PC-3 (cell line): ENCODE results near the gene MYO9A. TPM values are rescaled to one million over a fixed set of nuclear protein-coding genes. Genes with fewer than 3 reads are reported as not detected.

ENCODE experiments used
- ATAC-seq: fragments of 200-7000 bp; cut with Tn5 transposase; 2 replicates; pipeline ENCODE4 v1.9.1; 2020; ENCODE audit warnings: mild to moderate bottlenecking, moderate library complexity
- BruUV-seq: library from RNA; stranded (reverse); fragments of 400-500 nt; replicated peaks from 2 replicates; lab custom pipeline; 2021; lab: Mats Ljungman, UMichigan
- CTCF ChIA-PET: fragments of 300-600 bp; sonication (Branson Sonifier 250); formaldehyde crosslinking; loops from one replicate; lab custom pipeline; 2022; ENCODE audit warnings: antibody characterized with exemption; lab: Charles Lee
- POLR2A ChIA-PET: fragments of 300-600 bp; sonication (Branson Sonifier 250); formaldehyde crosslinking; loops from one replicate; lab custom pipeline; 2022; ENCODE audit warnings: antibody characterized with exemption; ENCODE audit not compliant: unreplicated experiment; lab: Charles Lee
- DNase-seq: peaks from one replicate; pipeline ENCODE4 v3.0.0-alpha.2; 2015
- H2AFZ ChIP-seq: fragments of 300-600 bp; sonication (generic); 2 replicates; pipeline ENCODE4 v1.6.0; 2016; ENCODE audit warnings: antibody characterized with exemption, low read length
- H3F3A ChIP-seq: fragments of 300-600 bp; sonication (generic); one replicate; pipeline ENCODE4 v1.6.0; 2017; ENCODE audit warnings: antibody characterized with exemption, low read length, control low read depth, mild to moderate bottlenecking; ENCODE audit not compliant: unreplicated experiment
- H3K27ac ChIP-seq: fragments of 300-600 bp; sonication (generic); 2 replicates; pipeline ENCODE4 v1.5.1; 2016; ENCODE audit warnings: mild to moderate bottlenecking, low read length
- H3K27me3 ChIP-seq: fragments of 300-600 bp; sonication (generic); 2 replicates; pipeline ENCODE4 v1.6.1; 2016; ENCODE audit warnings: low read length, mixed read lengths
- H3K36me3 ChIP-seq: fragments of 300-600 bp; sonication (generic); 2 replicates; pipeline ENCODE4 v1.6.1; 2016; ENCODE audit warnings: low read depth, mixed run types, low read length, mixed read lengths
- H3K4me1 ChIP-seq: fragments of 300-600 bp; sonication (generic); 2 replicates; pipeline ENCODE4 v1.5.1; 2016; ENCODE audit warnings: low read length; ENCODE audit not compliant: insufficient read depth
- H3K4me2 ChIP-seq: fragments of 300-600 bp; sonication (generic); 2 replicates; pipeline ENCODE4 v1.6.0; 2016; ENCODE audit warnings: low read length
- H3K4me3 ChIP-seq: fragments of 300-600 bp; sonication (generic); 2 replicates; pipeline ENCODE4 v1.5.1; 2016; ENCODE audit warnings: mild to moderate bottlenecking, low read length, mixed read lengths
- H3K79me2 ChIP-seq: fragments of 300-600 bp; sonication (generic); 2 replicates; pipeline ENCODE4 v1.6.1; 2017; ENCODE audit warnings: low read length, mixed read lengths
- H3K9ac ChIP-seq: fragments of 300-600 bp; sonication (generic); 2 replicates; pipeline ENCODE4 v1.6.0; 2016; ENCODE audit warnings: mild to moderate bottlenecking, low read length
- H3K9me2 ChIP-seq: fragments of 300-600 bp; sonication (generic); replicated peaks from 2 replicates; pipeline ENCODE4 v1.6.1; 2016; ENCODE audit warnings: mixed run types, low read length, mixed read lengths
- H3K9me3 ChIP-seq: fragments of 300-600 bp; sonication (generic); 2 replicates; pipeline ENCODE4 v1.6.1; 2016; ENCODE audit warnings: low read length, mixed read lengths
- H4K20me1 ChIP-seq: fragments of 300-600 bp; sonication (generic); 2 replicates; pipeline ENCODE4 v1.6.1; 2016; ENCODE audit warnings: low read length, mixed read lengths
- EZH2 ChIP-seq: fragments of 300-600 bp; sonication (generic); IDR thresholded peaks from one replicate; pipeline ENCODE4 v1.6.1; 2017; ENCODE audit warnings: antibody characterized with exemption, mild to moderate bottlenecking, low read length; ENCODE audit not compliant: unreplicated experiment
- EZH2phosphoT487 ChIP-seq: fragments of 300-600 bp; sonication (generic); IDR thresholded peaks from 2 replicates; pipeline ENCODE4 v1.6.1; 2018; ENCODE audit warnings: mild to moderate bottlenecking, antibody characterized with exemption, low read length, borderline replicate concordance
- intact Hi-C: fragments of 100-400 bp; cut with micrococcal nuclease; formaldehyde crosslinking; loops from 2 replicates; pipeline ENCODE4 v1.9.0; 2023
- total RNA-seq: library from RNA; depleted of rRNA; stranded (reverse); fragments of >200 nt; gene quantifications from 2 replicates; pipeline ENCODE4 v1.2.3, GENCODE V29; 2014
- TF ChIP-seq, protein P1 (sequence below): fragments of 300-600 bp; sonication (generic); conservative IDR thresholded peaks from 2 replicates; pipeline ENCODE4 v1.5.1; 2017; ENCODE audit warnings: antibody characterized with exemption, low read depth, mild to moderate bottlenecking, low read length

MYO9A gene
- total RNA-seq, 1 experiment from 2014 or later, result 18.3 TPM

GRCh38 chr15:72112116-72112515 lies 5.8 kb downstream of the MYO9A start:
- intact Hi-C loops, result loop anchor here (10.0 kb wide), 1 partner anchor 77 kb away; no protein-coding TSS in a partner anchor
- H3K4me2 ChIP-seq, result no peak overlapping the region
- no peak overlapping the region for H3K27ac ChIP-seq
- ChIA-PET CTCF (interaction anchor here (0.6 kb wide), 1 partner anchor 1162 kb away, joined by 3 read pairs; no protein-coding TSS in a partner anchor), POLR2A (no interaction called here)
- no peak overlapping the region for H3K4me3 ChIP-seq
- no peaks in the 10 kb centered on the region for H3K9me2 ChIP-seq
- H3K27me3 ChIP-seq, result no peaks in the 10 kb centered on the region
- 0 out of 2 replicates have a peak, but pooled peaks cover 8% of the 10 kb centered on the region for H4K20me1 ChIP-seq
- H2AFZ ChIP-seq, result no peak overlapping the region
- no peak for ATAC-seq
- no peak overlapping the region for H3K9ac ChIP-seq
- no peaks in the 10 kb centered on the region for H3F3A ChIP-seq
- BruUV-seq, result no TSS peak
- TF ChIP-seq, protein P1, sequence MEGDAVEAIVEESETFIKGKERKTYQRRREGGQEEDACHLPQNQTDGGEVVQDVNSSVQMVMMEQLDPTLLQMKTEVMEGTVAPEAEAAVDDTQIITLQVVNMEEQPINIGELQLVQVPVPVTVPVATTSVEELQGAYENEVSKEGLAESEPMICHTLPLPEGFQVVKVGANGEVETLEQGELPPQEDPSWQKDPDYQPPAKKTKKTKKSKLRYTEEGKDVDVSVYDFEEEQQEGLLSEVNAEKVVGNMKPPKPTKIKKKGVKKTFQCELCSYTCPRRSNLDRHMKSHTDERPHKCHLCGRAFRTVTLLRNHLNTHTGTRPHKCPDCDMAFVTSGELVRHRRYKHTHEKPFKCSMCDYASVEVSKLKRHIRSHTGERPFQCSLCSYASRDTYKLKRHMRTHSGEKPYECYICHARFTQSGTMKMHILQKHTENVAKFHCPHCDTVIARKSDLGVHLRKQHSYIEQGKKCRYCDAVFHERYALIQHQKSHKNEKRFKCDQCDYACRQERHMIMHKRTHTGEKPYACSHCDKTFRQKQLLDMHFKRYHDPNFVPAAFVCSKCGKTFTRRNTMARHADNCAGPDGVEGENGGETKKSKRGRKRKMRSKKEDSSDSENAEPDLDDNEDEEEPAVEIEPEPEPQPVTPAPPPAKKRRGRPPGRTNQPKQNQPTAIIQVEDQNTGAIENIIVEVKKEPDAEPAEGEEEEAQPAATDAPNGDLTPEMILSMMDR, result no peak
- TF ChIP-seq EZH2, result no peak
- peaks cover 8% of the 10 kb centered on the region; the same call in 1 of the 2 replicates for H3K4me1 ChIP-seq
- no peaks in the 10 kb centered on the region for H3K9me3 ChIP-seq
- no peak for DNase-seq
- peaks cover 54% of the 10 kb centered on the region for H3K79me2 ChIP-seq
- no peaks in the 10 kb centered on the region for H3K36me3 ChIP-seq

DNA sequence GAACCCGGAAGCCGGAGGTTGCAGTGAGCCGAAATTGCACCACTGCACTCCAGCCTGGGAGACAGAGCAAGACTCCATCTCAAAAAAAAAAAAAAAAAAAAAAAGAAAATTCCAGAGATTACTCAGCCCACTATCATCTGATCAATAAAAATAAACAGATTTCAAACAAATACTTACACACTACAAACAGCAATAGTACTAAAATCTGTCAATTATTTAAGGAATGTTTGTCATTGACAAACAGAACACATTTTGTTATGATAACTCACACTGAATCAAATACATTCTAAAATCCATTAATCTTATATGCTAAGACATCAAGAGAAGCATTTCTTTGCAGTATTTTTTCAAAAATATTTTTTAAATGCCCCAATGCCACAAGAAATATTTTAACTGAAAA lies 7.6 kb downstream of the MYO9A start:
- intact Hi-C loops, result loop anchor here (10.0 kb wide), 1 partner anchor 76 kb away; no protein-coding TSS in a partner anchor
- H3K9ac ChIP-seq, result no peak overlapping the region
- H3K4me2 ChIP-seq, result no peak overlapping the region
- H3F3A ChIP-seq, result no peaks in the 10 kb centered on the region
- POLR2A ChIA-PET, result no interaction called here
- H4K20me1 ChIP-seq, result 0 out of 2 replicates have a peak, but pooled peaks cover 4% of the 10 kb centered on the region
- DNase-seq (peak; percentile 24), ATAC-seq (no peak; the same call in 1 of the 2 replicates)
- H3K27ac ChIP-seq, result no peak overlapping the region
- no peak overlapping the region for H3K4me3 ChIP-seq
- no peaks in the 10 kb centered on the region for H3K9me2 ChIP-seq
- no peaks in the 10 kb centered on the region for H3K27me3 ChIP-seq
- H3K36me3 ChIP-seq, result no peaks in the 10 kb centered on the region
- H2AFZ ChIP-seq, result no peak overlapping the region
- H3K9me3 ChIP-seq, result no peaks in the 10 kb centered on the region
- CTCF ChIA-PET, result no interaction called here
- TF ChIP-seq, protein P1, result no peak
- TF ChIP-seq EZH2 (no peak), EZH2phosphoT487 (no peak)
- H3K79me2 ChIP-seq, result peaks cover 37% of the 10 kb centered on the region
- no TSS peak for BruUV-seq
- H3K4me1 ChIP-seq, result no peaks in the 10 kb centered on the region

GRCh38 chr15:72106068-72106467 lies 11.9 kb downstream of the MYO9A start:
- BruUV-seq, result no TSS peak
- 0 out of 2 replicates have a peak, but pooled peaks cover 3% of the 10 kb centered on the region for H4K20me1 ChIP-seq
- CTCF ChIA-PET, result no interaction called here

More at GRCh38 chr15:72106068-72106467, 11.9 kb downstream of the MYO9A start:
- Histone ChIP-seq H3K79me2 (peaks cover 11% of the 10 kb centered on the region; the same call in 1 of the 2 replicates), H3K4me1 (no peaks in the 10 kb centered on the region), H3K4me3 (no peak overlapping the region), H3K9ac (no peak overlapping the region), H2AFZ (no peak overlapping the region), H3K9me2 (no peaks in the 10 kb centered on the region), H3F3A (no peaks in the 10 kb centered on the region), H3K4me2 (no peak overlapping the region), H3K9me3 (no peaks in the 10 kb centered on the region), H3K36me3 (no peaks in the 10 kb centered on the region), H3K27ac (no peak overlapping the region), H3K27me3 (no peaks in the 10 kb centered on the region)
- intact Hi-C loops, result no loop called here
- ATAC-seq (no peak), DNase-seq (no peak)
- TF ChIP-seq EZH2phosphoT487 (no peak), EZH2 (no peak)
- TF ChIP-seq, protein P1, result no peak
- POLR2A ChIA-PET, result interaction anchor here (0.6 kb wide), 1 partner anchor 163 kb away, joined by 3 read pairs; no protein-coding TSS in a partner anchor
